Mesenchymal stem cell (in vitro differentiated cells and primary cell): ENCODE results near the gene ADAMTS19.
A peak's percentile ranks its signal among the peaks of the same experiment; 100 is the strongest.

Experiments
- DNase-seq: peaks from one replicate; pipeline ENCODE4 v3.0.0-alpha.2; 2013
- H2AFZ ChIP-seq: one replicate; pipeline ENCODE4 v1.6.1; 2013; ENCODE audit warnings: low read depth, mild to moderate bottlenecking, control low read depth, inconsistent platforms, low read length, moderate library complexity
- H2AK5ac ChIP-seq: 2 replicates; pipeline ENCODE4 v1.6.1; 2013; ENCODE audit warnings: low read length, moderate library complexity, mild to moderate bottlenecking, inconsistent platforms; ENCODE audit not compliant: severe bottlenecking
- H2BK120ac ChIP-seq: one replicate; pipeline ENCODE4 v1.6.1; 2013; ENCODE audit warnings: low read depth, mild to moderate bottlenecking, inconsistent platforms, low read length, moderate library complexity
- H2BK12ac ChIP-seq, 2 experiments: one replicate each; pipeline ENCODE4 v1.6.1; 2013; ENCODE audit warnings: inconsistent platforms in 2 of 2, low read length in 2 of 2, mild to moderate bottlenecking in 2 of 2, moderate library complexity in 2 of 2, control low read depth in 1 of 2
- H2BK15ac ChIP-seq: one replicate; pipeline ENCODE4 v1.6.1; 2013; ENCODE audit warnings: mild to moderate bottlenecking, low read depth, inconsistent platforms; ENCODE audit not compliant: poor library complexity, severe bottlenecking
- H2BK5ac ChIP-seq: 2 replicates; pipeline ENCODE4 v1.6.1; 2013; ENCODE audit warnings: low read depth, mild to moderate bottlenecking, low read length, control low read depth, inconsistent platforms; ENCODE audit not compliant: poor library complexity, severe bottlenecking
- H3K14ac ChIP-seq, 2 experiments: one replicate each; pipeline ENCODE4 v1.6.1; 2013; ENCODE audit warnings: inconsistent platforms in 2 of 2, low read length in 2 of 2, control low read depth in 1 of 2, mild to moderate bottlenecking in 1 of 2, moderate library complexity in 1 of 2
- H3K18ac ChIP-seq, 2 experiments: one replicate each; pipeline ENCODE4 v1.6.1; 2013; ENCODE audit warnings: inconsistent platforms in 2 of 2, low read length in 2 of 2, control low read depth in 1 of 2, low read depth in 1 of 2, mild to moderate bottlenecking in 1 of 2
- H3K23ac ChIP-seq, 2 experiments: one replicate each; pipeline ENCODE4 v1.6.1; 2013; ENCODE audit warnings: inconsistent platforms in 2 of 2, low read length in 2 of 2, mild to moderate bottlenecking in 2 of 2, moderate library complexity in 2 of 2, control low read depth in 1 of 2
- H3K27ac ChIP-seq: 2 replicates; pipeline ENCODE4 v1.5.1; 2013; ENCODE audit warnings: mild to moderate bottlenecking, moderate library complexity, low read length, control low read depth, inconsistent platforms; ENCODE audit not compliant: poor library complexity, severe bottlenecking
- H3K27me3 ChIP-seq, 2 experiments: 2 replicates each; pipeline versions ENCODE4 v1.6.1 to v1.7.0; 2013; ENCODE audit warnings: low read length in 2 of 2, mild to moderate bottlenecking in 2 of 2, moderate library complexity in 2 of 2, control low read depth in 1 of 2, inconsistent platforms in 1 of 2; ENCODE audit not compliant: control insufficient read depth in 1 of 2, insufficient read depth in 1 of 2
- H3K36me3 ChIP-seq, 2 experiments: 2 replicates each; pipeline versions ENCODE4 v1.6.1 to v1.7.0; 2013; ENCODE audit warnings: low read length in 2 of 2, control low read depth in 1 of 2, inconsistent platforms in 1 of 2, low read depth in 1 of 2, mild to moderate bottlenecking in 1 of 2; ENCODE audit not compliant: insufficient read depth in 2 of 2, control insufficient read depth in 1 of 2
- H3K4ac ChIP-seq, 2 experiments: one replicate each; pipeline ENCODE4 v1.6.1; 2013; ENCODE audit warnings: inconsistent platforms in 2 of 2, low read length in 2 of 2, mild to moderate bottlenecking in 2 of 2, moderate library complexity in 2 of 2, control low read depth in 1 of 2, low read depth in 1 of 2
- H3K4me1 ChIP-seq: 2 replicates; pipeline ENCODE4 v1.6.1; 2013; ENCODE audit warnings: low read depth, low read length, control low read depth; ENCODE audit not compliant: control insufficient read depth, insufficient read depth
- H3K4me2 ChIP-seq: 2 replicates; pipeline ENCODE4 v1.6.1; 2013; ENCODE audit warnings: low read length, mild to moderate bottlenecking, inconsistent platforms; ENCODE audit not compliant: poor library complexity, severe bottlenecking
- H3K4me3 ChIP-seq, 2 experiments: 2 replicates each; pipeline versions ENCODE4 v1.5.1 to v1.7.0; 2013; ENCODE audit warnings: low read length in 2 of 2, mild to moderate bottlenecking in 2 of 2, control low read depth in 1 of 2, low read depth in 1 of 2; ENCODE audit not compliant: insufficient read depth in 1 of 2
- H3K79me1 ChIP-seq: replicated peaks from 2 replicates; pipeline ENCODE4 v1.6.1; 2013; ENCODE audit warnings: mild to moderate bottlenecking, control low read depth, low read length, inconsistent platforms; ENCODE audit not compliant: poor library complexity, severe bottlenecking
- H3K9ac ChIP-seq: 2 replicates; pipeline ENCODE4 v1.7.0; 2013; ENCODE audit warnings: mild to moderate bottlenecking, low read length, moderate library complexity
- H3K9me3 ChIP-seq: 2 replicates; pipeline ENCODE4 v1.7.0; 2013; ENCODE audit warnings: mild to moderate bottlenecking, low read length; ENCODE audit not compliant: control insufficient read depth
- H4K8ac ChIP-seq: one replicate; pipeline ENCODE4 v1.6.1; 2013; ENCODE audit warnings: inconsistent platforms, mild to moderate bottlenecking, low read length, moderate library complexity
- H4K91ac ChIP-seq: one replicate; pipeline ENCODE4 v1.6.1; 2013; ENCODE audit warnings: mild to moderate bottlenecking, low read length, inconsistent platforms
- WGBS: methylation state at CpG from one replicate; pipeline ENCODE4 v1.1.7; 2013; ENCODE audit warnings: mixed read lengths; 5-methylcytosine and 5-hydroxymethylcytosine counted together

ADAMTS19 gene

GRCh38 chr5:129477532-129477931 lies 17.4 kb downstream of the ADAMTS19 start:
- H3K18ac ChIP-seq = no peak overlapping the region
- H2BK120ac ChIP-seq = no peak overlapping the region
- no peaks in the 10 kb centered on the region for H3K79me1 ChIP-seq
- H3K9me3 ChIP-seq = no peaks in the 10 kb centered on the region
- no peak overlapping the region for H3K14ac ChIP-seq
- no peak overlapping the region for H3K23ac ChIP-seq
- no peak overlapping the region for H2AFZ ChIP-seq
- no peak overlapping the region for H2BK15ac ChIP-seq
- H2BK5ac ChIP-seq = no peak overlapping the region
- H2AK5ac ChIP-seq = no peak overlapping the region
- no peak overlapping the region for H3K4ac ChIP-seq
- H3K9ac ChIP-seq = no peak overlapping the region
- no peak overlapping the region for H3K4me2 ChIP-seq
- H3K4me3 ChIP-seq = no peak overlapping the region
- H3K4me1 ChIP-seq = no peaks in the 10 kb centered on the region
- no peaks in the 10 kb centered on the region for H3K36me3 ChIP-seq
- H3K27ac ChIP-seq = no peak overlapping the region
- no peaks in the 10 kb centered on the region for H3K27me3 ChIP-seq
- H4K91ac ChIP-seq = no peak overlapping the region
- no peak overlapping the region for H2BK12ac ChIP-seq
- no peak overlapping the region for H4K8ac ChIP-seq
- WGBS = 79% methylated on average over 1 of the region's 1 CpG
- DNase-seq = no peak

- H3K9ac ChIP-seq = no peak overlapping the region
- H3K9me3 ChIP-seq = no peaks in the 10 kb centered on the region
- no peak overlapping the region for H3K23ac ChIP-seq
- H3K4me1 ChIP-seq = no peaks in the 10 kb centered on the region
- H4K91ac ChIP-seq = no peak overlapping the region
- H2BK5ac ChIP-seq = no peak overlapping the region
- H3K27me3 ChIP-seq = no peaks in the 10 kb centered on the region
- DNase-seq = no peak
- H3K14ac ChIP-seq = no peak overlapping the region
- H4K8ac ChIP-seq = no peak overlapping the region
- no peak overlapping the region for H2AFZ ChIP-seq
- no CpG with 5 or more reads among the region's 3 CpGs for WGBS
- H2AK5ac ChIP-seq = no peak overlapping the region
- H3K27ac ChIP-seq = no peak overlapping the region
- no peak overlapping the region for H3K4ac ChIP-seq
- H2BK120ac ChIP-seq = no peak overlapping the region
- no peaks in the 10 kb centered on the region for H3K79me1 ChIP-seq
- no peak overlapping the region for H2BK15ac ChIP-seq
- no peak overlapping the region for H3K18ac ChIP-seq
- no peaks in the 10 kb centered on the region for H3K36me3 ChIP-seq
- H3K4me3 ChIP-seq = no peak overlapping the region
- H3K4me2 ChIP-seq = no peak overlapping the region
- H2BK12ac ChIP-seq = no peak overlapping the region
These were observed 21.1 kb downstream of the ADAMTS19 start for GRCh38 chr5:129481161-129481560.

- no peak overlapping the region for H2AK5ac ChIP-seq
- peak overlapping the region; percentile 6 for H3K9ac ChIP-seq
- H2BK120ac ChIP-seq = no peak overlapping the region
- H2BK15ac ChIP-seq = no peak overlapping the region
- no peak overlapping the region for H2AFZ ChIP-seq
- H2BK5ac ChIP-seq = no peak overlapping the region
- H2BK12ac ChIP-seq = no peak overlapping the region
- H3K4me3 ChIP-seq = no peak overlapping the region
- no peaks in the 10 kb centered on the region for H3K27me3 ChIP-seq
- H3K18ac ChIP-seq = no peak overlapping the region
- no peaks in the 10 kb centered on the region for H3K79me1 ChIP-seq
- no peak overlapping the region for H3K4me2 ChIP-seq
- H3K27ac ChIP-seq = no peak overlapping the region
- no peak overlapping the region for H4K8ac ChIP-seq
- no peaks in the 10 kb centered on the region for H3K36me3 ChIP-seq
- H3K23ac ChIP-seq = no peak overlapping the region
- H3K9me3 ChIP-seq = no peaks in the 10 kb centered on the region
- no peak overlapping the region for H3K4ac ChIP-seq
- H4K91ac ChIP-seq = no peak overlapping the region
- no peak overlapping the region for H3K14ac ChIP-seq
- H3K4me1 ChIP-seq = no peaks in the 10 kb centered on the region
- no peak for DNase-seq
These were observed 36.3 kb downstream of the ADAMTS19 start for GRCh38 chr5:129496421-129496820.

- no peak for DNase-seq
- Histone ChIP-seq H3K18ac (no peak overlapping the region), H3K79me1 (no peaks in the 10 kb centered on the region), H3K14ac (no peak overlapping the region), H3K27me3 (no peaks in the 10 kb centered on the region), H3K4me1 (no peaks in the 10 kb centered on the region), H2AFZ (no peak overlapping the region), H3K9ac (peak overlapping the region; percentile 6), H3K4ac (no peak overlapping the region), H2BK12ac (no peak overlapping the region), H2AK5ac (no peak overlapping the region), H3K23ac (no peak overlapping the region), H4K8ac (no peak overlapping the region), H3K27ac (no peak overlapping the region), H3K36me3 (no peaks in the 10 kb centered on the region), H3K4me2 (no peak overlapping the region), H3K4me3 (no peak overlapping the region), H4K91ac (no peak overlapping the region), H2BK15ac (no peak overlapping the region), H2BK5ac (no peak overlapping the region), H2BK120ac (no peak overlapping the region), H3K9me3 (no peaks in the 10 kb centered on the region)
- 100% methylated on average over 1 of the region's 3 CpGs for WGBS
These were observed 36.9 kb downstream of the ADAMTS19 start for GRCh38 chr5:129496864-129497595.
